ENCODE data around the gene WDR37.
A peak's percentile ranks its signal among the peaks of the same experiment; 100 is the strongest.

Gene WDR37

GRCh38 chr10:1134156-1134555 lies 78.0 kb downstream of the WDR37 start:
- POLR2A ChIA-PET: no interaction called here
- no peak for DNase-seq
- WGBS (ENCODE audit: insufficient coverage): no CpG with 5 or more reads among the region's 2 CpGs
- Histone ChIP-seq H3K9me3 (ENCODE audit: control extremely low read depth in 1 of 5, control insufficient read depth in 4 of 5, insufficient read depth in 2 of 5, low read depth in 1 of 5, low read length in 4 of 5) (peaks cover 0 to 13% (median 7%) of the 10 kb centered on the region in 5 experiments), H3K4me3 (ENCODE audit: control insufficient read depth in 1 of 7, extremely low read depth in 1 of 7, insufficient read depth in 4 of 7, low read depth in 2 of 7, low read length in 6 of 7) (no peak overlapping the region), H3K27ac (ENCODE audit: insufficient read depth in 1 of 2, low read depth in 1 of 2, low read length in 2 of 2, poor library complexity in 1 of 2, severe bottlenecking in 2 of 2) (no peak overlapping the region), H3K36me3 (ENCODE audit: control insufficient read depth in 4 of 4, insufficient read depth in 4 of 4, low read length in 3 of 4) (peaks cover 15 to 25% (median 20%) of the 10 kb centered on the region in 4 experiments), H3K27me3 (replicated peaks in 2 of 5; ENCODE audit: control insufficient read depth in 4 of 5, insufficient read depth in 5 of 5, low read length in 4 of 5) (no peaks in the 10 kb centered on the region), H3K4me1 (ENCODE audit: control extremely low read depth in 1 of 4, control insufficient read depth in 4 of 4, insufficient read depth in 4 of 4, low read length in 3 of 4) (no peaks in the 10 kb centered on the region)
- CTCF ChIA-PET: no interaction called here

- H3K4me3 ChIP-seq (ENCODE audit: control insufficient read depth in 1 of 7, extremely low read depth in 1 of 7, insufficient read depth in 4 of 7, low read depth in 2 of 7, low read length in 6 of 7): no peak overlapping the region
- H3K36me3 ChIP-seq (ENCODE audit: control insufficient read depth in 4 of 4, insufficient read depth in 4 of 4, low read length in 3 of 4): peaks cover 0 to 4% (median 2%) of the 10 kb centered on the region in 4 experiments
- POLR2A ChIA-PET: no interaction called here
- no peak for DNase-seq
- H3K27me3 ChIP-seq (replicated peaks in 2 of 5; ENCODE audit: control insufficient read depth in 4 of 5, insufficient read depth in 5 of 5, low read length in 4 of 5): peaks cover 0 to 3% (median 0%) of the 10 kb centered on the region in 5 experiments
- no peak overlapping the region for H3K27ac ChIP-seq (ENCODE audit: insufficient read depth in 1 of 2, low read depth in 1 of 2, low read length in 2 of 2, poor library complexity in 1 of 2, severe bottlenecking in 2 of 2)
- H3K9me3 ChIP-seq (ENCODE audit: control extremely low read depth in 1 of 5, control insufficient read depth in 4 of 5, insufficient read depth in 2 of 5, low read depth in 1 of 5, low read length in 4 of 5): peaks cover 0 to 16% (median 9%) of the 10 kb centered on the region in 5 experiments
- CTCF ChIA-PET: interaction anchor here (1.1 kb wide), 2 partner anchors 230 to 232 kb away, joined by 3 read pairs; no protein-coding TSS in a partner anchor
- no peaks in the 10 kb centered on the region for H3K4me1 ChIP-seq (ENCODE audit: control extremely low read depth in 1 of 4, control insufficient read depth in 4 of 4, insufficient read depth in 4 of 4, low read length in 3 of 4)
Measured at GRCh38 chr10:1136268-1136667, 80.1 kb downstream of the WDR37 start.

- CTCF ChIA-PET: interaction anchor here (0.9 kb wide), 1 partner anchor 10 kb away, joined by 3 read pairs; no protein-coding TSS in a partner anchor
- no peak overlapping the region for H3K27ac ChIP-seq (ENCODE audit: insufficient read depth in 1 of 2, low read depth in 1 of 2, low read length in 2 of 2, poor library complexity in 1 of 2, severe bottlenecking in 2 of 2)
- H3K36me3 ChIP-seq (ENCODE audit: control insufficient read depth in 4 of 4, insufficient read depth in 4 of 4, low read length in 3 of 4): no peaks in the 10 kb centered on the region
- peaks cover 0 to 16% (median 9%) of the 10 kb centered on the region in 5 experiments for H3K9me3 ChIP-seq (ENCODE audit: control extremely low read depth in 1 of 5, control insufficient read depth in 4 of 5, insufficient read depth in 2 of 5, low read depth in 1 of 5, low read length in 4 of 5)
- WGBS (ENCODE audit: insufficient coverage): 93% methylated on average over 4 of the region's 10 CpGs
- no peak for DNase-seq
- H3K27me3 ChIP-seq (replicated peaks in 2 of 5; ENCODE audit: control insufficient read depth in 4 of 5, insufficient read depth in 5 of 5, low read length in 4 of 5): peaks cover 0 to 5% (median 0%) of the 10 kb centered on the region in 5 experiments
- no peak overlapping the region for H3K4me3 ChIP-seq (ENCODE audit: control insufficient read depth in 1 of 7, extremely low read depth in 1 of 7, insufficient read depth in 4 of 7, low read depth in 2 of 7, low read length in 6 of 7)
- POLR2A ChIA-PET: no interaction called here
- H3K4me1 ChIP-seq (ENCODE audit: control extremely low read depth in 1 of 4, control insufficient read depth in 4 of 4, insufficient read depth in 4 of 4, low read length in 3 of 4): no peaks in the 10 kb centered on the region
Measured at GRCh38 chr10:1137499-1138163, 81.4 kb downstream of the WDR37 start.

- ChIA-PET CTCF (no interaction called here), POLR2A (no interaction called here)
- Histone ChIP-seq H3K9me3 (ENCODE audit: control extremely low read depth in 1 of 5, control insufficient read depth in 4 of 5, insufficient read depth in 2 of 5, low read depth in 1 of 5, low read length in 4 of 5) (peaks cover 0 to 16% (median 9%) of the 10 kb centered on the region in 5 experiments), H3K4me3 (ENCODE audit: control insufficient read depth in 1 of 7, extremely low read depth in 1 of 7, insufficient read depth in 4 of 7, low read depth in 2 of 7, low read length in 6 of 7) (no peak overlapping the region), H3K27me3 (replicated peaks in 2 of 5; ENCODE audit: control insufficient read depth in 4 of 5, insufficient read depth in 5 of 5, low read length in 4 of 5) (peaks cover 0 to 5% (median 0%) of the 10 kb centered on the region in 5 experiments), H3K36me3 (ENCODE audit: control insufficient read depth in 4 of 4, insufficient read depth in 4 of 4, low read length in 3 of 4) (no peaks in the 10 kb centered on the region), H3K27ac (ENCODE audit: insufficient read depth in 1 of 2, low read depth in 1 of 2, low read length in 2 of 2, poor library complexity in 1 of 2, severe bottlenecking in 2 of 2) (no peak overlapping the region), H3K4me1 (ENCODE audit: control extremely low read depth in 1 of 4, control insufficient read depth in 4 of 4, insufficient read depth in 4 of 4, low read length in 3 of 4) (no peaks in the 10 kb centered on the region)
- no peak for DNase-seq
- WGBS (ENCODE audit: insufficient coverage): 100% methylated on average over 1 of the region's 1 CpG
Measured at GRCh38 chr10:1138529-1138928, 82.3 kb downstream of the WDR37 start.

GRCh38 chr10:1141261-1141660 lies 85.1 kb downstream of the WDR37 start:
- Histone ChIP-seq H3K36me3 (ENCODE audit: control insufficient read depth in 4 of 4, insufficient read depth in 4 of 4, low read length in 3 of 4) (no peaks in the 10 kb centered on the region), H3K4me3 (ENCODE audit: control insufficient read depth in 1 of 7, extremely low read depth in 1 of 7, insufficient read depth in 4 of 7, low read depth in 2 of 7, low read length in 6 of 7) (no peak overlapping the region), H3K27me3 (replicated peaks in 2 of 5; ENCODE audit: control insufficient read depth in 4 of 5, insufficient read depth in 5 of 5, low read length in 4 of 5) (peaks cover 0 to 5% (median 0%) of the 10 kb centered on the region in 5 experiments), H3K4me1 (ENCODE audit: control extremely low read depth in 1 of 4, control insufficient read depth in 4 of 4, insufficient read depth in 4 of 4, low read length in 3 of 4) (no peaks in the 10 kb centered on the region), H3K9me3 (ENCODE audit: control extremely low read depth in 1 of 5, control insufficient read depth in 4 of 5, insufficient read depth in 2 of 5, low read depth in 1 of 5, low read length in 4 of 5) (peaks cover 0 to 27% (median 12%) of the 10 kb centered on the region in 5 experiments), H3K27ac (ENCODE audit: insufficient read depth in 1 of 2, low read depth in 1 of 2, low read length in 2 of 2, poor library complexity in 1 of 2, severe bottlenecking in 2 of 2) (no peak overlapping the region)
- ChIA-PET CTCF (interaction anchor here (0.9 to 1.5 kb wide), 3 partner anchors 8 to 227 kb away, joined by 3 to 6 read pairs (median 4); no protein-coding TSS in a partner anchor), POLR2A (no interaction called here)
- 85% methylated on average over 6 of the region's 7 CpGs for WGBS (ENCODE audit: insufficient coverage)
- no peak for DNase-seq

- no peak overlapping the region for H3K4me3 ChIP-seq (ENCODE audit: control insufficient read depth in 1 of 7, extremely low read depth in 1 of 7, insufficient read depth in 4 of 7, low read depth in 2 of 7, low read length in 6 of 7)
- no peak for DNase-seq
- WGBS (ENCODE audit: insufficient coverage): 94% methylated on average over 8 of the region's 11 CpGs
Measured at GRCh38 chr10:1141701-1142100, 85.5 kb downstream of the WDR37 start.

GRCh38 chr10:1142596-1142995 lies 86.4 kb downstream of the WDR37 start:
- H3K4me1 ChIP-seq (ENCODE audit: control extremely low read depth in 1 of 4, control insufficient read depth in 4 of 4, insufficient read depth in 4 of 4, low read length in 3 of 4): no peaks in the 10 kb centered on the region
- peaks cover 0 to 5% (median 0%) of the 10 kb centered on the region in 5 experiments for H3K27me3 ChIP-seq (replicated peaks in 2 of 5; ENCODE audit: control insufficient read depth in 4 of 5, insufficient read depth in 5 of 5, low read length in 4 of 5)
- DNase-seq: peak; percentile 20 to 33 (median 23)
- CTCF ChIA-PET: no interaction called here
- 100% methylated on average over 1 of the region's 3 CpGs for WGBS (ENCODE audit: insufficient coverage)
- no peak overlapping the region for H3K4me3 ChIP-seq (ENCODE audit: control insufficient read depth in 1 of 7, extremely low read depth in 1 of 7, insufficient read depth in 4 of 7, low read depth in 2 of 7, low read length in 6 of 7)
- POLR2A ChIA-PET: no interaction called here
- H3K9me3 ChIP-seq (ENCODE audit: control extremely low read depth in 1 of 5, control insufficient read depth in 4 of 5, insufficient read depth in 2 of 5, low read depth in 1 of 5, low read length in 4 of 5): peaks cover 0 to 32% (median 13%) of the 10 kb centered on the region in 5 experiments
- no peak overlapping the region for H3K27ac ChIP-seq (ENCODE audit: insufficient read depth in 1 of 2, low read depth in 1 of 2, low read length in 2 of 2, poor library complexity in 1 of 2, severe bottlenecking in 2 of 2)
- H3K36me3 ChIP-seq (ENCODE audit: control insufficient read depth in 4 of 4, insufficient read depth in 4 of 4, low read length in 3 of 4): no peaks in the 10 kb centered on the region

More at GRCh38 chr10:1141701-1142100, 85.5 kb downstream of the WDR37 start:
- no peaks in the 10 kb centered on the region for H3K4me1 ChIP-seq (ENCODE audit: control extremely low read depth in 1 of 4, control insufficient read depth in 4 of 4, insufficient read depth in 4 of 4, low read length in 3 of 4)
- H3K27ac ChIP-seq (ENCODE audit: insufficient read depth in 1 of 2, low read depth in 1 of 2, low read length in 2 of 2, poor library complexity in 1 of 2, severe bottlenecking in 2 of 2): no peak overlapping the region
- peaks cover 0 to 5% (median 0%) of the 10 kb centered on the region in 5 experiments for H3K27me3 ChIP-seq (replicated peaks in 2 of 5; ENCODE audit: control insufficient read depth in 4 of 5, insufficient read depth in 5 of 5, low read length in 4 of 5)
- peaks cover 0 to 31% (median 14%) of the 10 kb centered on the region in 5 experiments for H3K9me3 ChIP-seq (ENCODE audit: control extremely low read depth in 1 of 5, control insufficient read depth in 4 of 5, insufficient read depth in 2 of 5, low read depth in 1 of 5, low read length in 4 of 5)
- no peaks in the 10 kb centered on the region for H3K36me3 ChIP-seq (ENCODE audit: control insufficient read depth in 4 of 4, insufficient read depth in 4 of 4, low read length in 3 of 4)
- POLR2A ChIA-PET: no interaction called here
- CTCF ChIA-PET: interaction anchor here (0.9 to 1.5 kb wide), 3 partner anchors 8 to 227 kb away, joined by 3 to 6 read pairs (median 4); no protein-coding TSS in a partner anchor
